GM12878 (cell line): ENCODE data around the gene NUP214. TPM values are rescaled to one million over a fixed set of nuclear protein-coding genes. Genes with fewer than 3 reads are reported as not detected.

Experiments used
- ATAC-seq: fragments of 200-7000 bp; cut with Tn5 transposase; 3 replicates; pipeline ENCODE4 v1.9.1; 2020; ENCODE audit warnings: mild to moderate bottlenecking, moderate library complexity
- BruUV-seq: library from RNA; stranded (reverse); fragments of 400-500 nt; replicated peaks from 2 replicates; lab custom pipeline; 2021; lab: Mats Ljungman, UMichigan
- CTCF ChIA-PET: fragments of 300-600 bp; sonication (Branson Sonifier 250); formaldehyde crosslinking; extraction: SDS; loops from one replicate; lab custom pipeline; 2021; ENCODE audit warnings: inconsistent platforms; lab: Yijun Ruan, JAX
- POLR2A ChIA-PET: fragments of 350-600 bp; formaldehyde crosslinking; extraction: SDS; loops from one replicate; lab custom pipeline; 2021; ENCODE audit warnings: inconsistent platforms; lab: Charles Lee
- RAD21 ChIA-PET: fragments of 300-600 bp; sonication (Branson Sonifier 250); formaldehyde crosslinking; loops from one replicate; lab custom pipeline; 2023; ENCODE audit warnings: antibody characterized with exemption; ENCODE audit not compliant: unreplicated experiment; lab: Charles Lee
- SMC1A ChIA-PET: fragments of 300-600 bp; sonication (Branson Sonifier 250); formaldehyde crosslinking; loops from one replicate; lab custom pipeline; 2023; ENCODE audit not compliant: unreplicated experiment, uncharacterized antibody; lab: Charles Lee
- DNase-seq: peaks from one replicate; pipeline ENCODE4 v3.0.0-alpha.2; 2011; ENCODE audit warnings: low read depth, low spot score
- FAIRE-seq: peaks from 3 replicates; lab custom pipeline; 2011; peaks lifted over from hg19 to GRCh38; lab: Jason Lieb, UNC
- H2AFZ ChIP-seq: 2 replicates; pipeline ENCODE4 v1.6.0; 2011; ENCODE audit warnings: low read depth, low read length, control low read depth; ENCODE audit not compliant: control insufficient read depth
- H3K27ac ChIP-seq: 2 replicates; pipeline ENCODE4 v1.5.1; 2011; ENCODE audit warnings: control low read depth; ENCODE audit not compliant: control insufficient read depth, insufficient read depth
- H3K27me3 ChIP-seq, 2 experiments: replicated peaks in 1 of 2; 2 replicates each; pipeline versions ENCODE4 v1.6.0 to v1.6.1; 2011; ENCODE audit warnings: low read length in 1 of 2; ENCODE audit not compliant: control insufficient read depth in 2 of 2, insufficient read depth in 2 of 2
- H3K36me3 ChIP-seq, 2 experiments: 2 replicates each; pipeline ENCODE4 v1.5.1; 2011; ENCODE audit warnings: low read length in 1 of 2; ENCODE audit not compliant: control insufficient read depth in 2 of 2, insufficient read depth in 2 of 2
- H3K4me1 ChIP-seq: 2 replicates; pipeline ENCODE4 v1.6.1; 2011; ENCODE audit warnings: mild to moderate bottlenecking, low read length, moderate library complexity, mixed read lengths; ENCODE audit not compliant: control insufficient read depth, insufficient read depth
- H3K4me2 ChIP-seq: 2 replicates; pipeline ENCODE4 v1.6.0; 2011; ENCODE audit warnings: control low read depth; ENCODE audit not compliant: control insufficient read depth, insufficient read depth
- H3K4me3 ChIP-seq: fragments of 200-600 bp; sonication (generic); 2 replicates; pipeline ENCODE4 v1.5.1; 2016
- H3K79me2 ChIP-seq: 2 replicates; pipeline ENCODE4 v1.6.0; 2011; ENCODE audit warnings: low read length; ENCODE audit not compliant: control insufficient read depth, insufficient read depth
- H3K9ac ChIP-seq: 2 replicates; pipeline ENCODE4 v1.8.0; 2011; ENCODE audit warnings: low read length, control low read depth, mixed read lengths; ENCODE audit not compliant: control insufficient read depth, insufficient read depth
- H3K9me3 ChIP-seq: replicated peaks from 3 replicates; pipeline ENCODE4 v1.5.1; 2011; ENCODE audit warnings: mild to moderate bottlenecking, low read length; ENCODE audit not compliant: control insufficient read depth, insufficient read depth
- H4K20me1 ChIP-seq: 2 replicates; pipeline ENCODE4 v1.6.0; 2011; ENCODE audit not compliant: control insufficient read depth, insufficient read depth
- ASH2L ChIP-seq: fragments of 300-600, 200-600 bp; sonication (generic); IDR thresholded peaks from 2 replicates; pipeline ENCODE4 v1.6.1; 2017; ENCODE audit warnings: low read depth, mild to moderate bottlenecking, borderline replicate concordance
- BRCA1 ChIP-seq: IDR thresholded peaks from 2 replicates; pipeline ENCODE4 v1.6.1; 2011; ENCODE audit warnings: low read depth, low read length, improper control_type of control experiment
- CHD2 ChIP-seq: IDR thresholded peaks from 2 replicates; pipeline ENCODE4 v1.6.1; 2011; ENCODE audit warnings: low read depth, low read length, improper control_type of control experiment, borderline replicate concordance
- FOXK2 ChIP-seq: fragments of 450-650 bp; IDR thresholded peaks from 2 replicates; pipeline ENCODE4 v1.6.1; 2017; ENCODE audit warnings: mild to moderate bottlenecking, moderate library complexity
- LARP7 ChIP-seq: fragments of 450-650 bp; IDR thresholded peaks from 2 replicates; pipeline ENCODE4 v1.6.1; 2017; ENCODE audit warnings: mild to moderate bottlenecking
- MYC ChIP-seq: IDR thresholded peaks from 2 replicates; pipeline ENCODE4 v1.6.1; 2011; ENCODE audit warnings: mild to moderate bottlenecking, low read length, moderate library complexity, inconsistent platforms; ENCODE audit not compliant: insufficient read depth, insufficient replicate concordance, insufficient read length, severe bottlenecking
- PAX5 ChIP-seq: IDR thresholded peaks from 2 replicates; pipeline ENCODE4 v1.6.1; 2011; ENCODE audit warnings: low read depth, low read length, borderline replicate concordance
- ZBED1 ChIP-seq: IDR thresholded peaks from 2 replicates; pipeline ENCODE4 v1.6.1; 2016; ENCODE audit warnings: borderline replicate concordance
- ZNF24 ChIP-seq: fragments of 450-650 bp; IDR thresholded peaks from 2 replicates; pipeline ENCODE4 v1.6.1; 2017; ENCODE audit warnings: antibody characterized with exemption, mild to moderate bottlenecking
- WGBS: methylation state at CpG from one replicate; pipeline ENCODE4 v1.1.6; 2016; ENCODE audit warnings: low lambda C conversion rate; ENCODE audit not compliant: insufficient replicate concordance, insufficient coverage; ENCODE audit errors: missing lambda C conversion rate; 5-methylcytosine and 5-hydroxymethylcytosine counted together
- in situ Hi-C: fragments of 300-500 bp; cut with MboI; formaldehyde crosslinking; loops from 9 replicates; pipeline ENCODE4 v1.14.3; 2018; ENCODE audit warnings: mixed read lengths
- intact Hi-C: fragments of 100-400 bp; cut with micrococcal nuclease; formaldehyde crosslinking; loops from one replicate; pipeline ENCODE4 v1.14.2; 2022; ENCODE audit not compliant: unreplicated experiment
- polyA plus RNA-seq, 11 experiments: library from polyadenylated mRNA; depleted of rRNA in 4 of 11; unstranded in 6 of 11; stranded (reverse) in 5 of 11; fragments of >200 nt; fragmentation: Nextera tagmentation in 4 of 11; fragmentation: Illumina TruSeq in 1 of 11; extraction: Ambion mirVana in 4 of 11; extraction: Trizol in 1 of 11; gene quantifications; 1 replicate in 1 of 11; 2 replicates in 10 of 11; pipeline versions ENCODE4 v1.2.1 to v1.2.3, GENCODE V29; 2011 to 2016; ENCODE audit warnings: inconsistent platforms in 2 of 11, missing spikeins in 2 of 11, low read depth in 1 of 11
- total RNA-seq, 4 experiments: library from RNA; depleted of rRNA in 3 of 4; stranded (reverse); fragments of >200 nt in 3 of 4; fragmentation: Illumina TruSeq in 1 of 4; extraction: Trizol in 1 of 4; gene quantifications; 2 replicates each; pipeline versions ENCODE4 v1.2.1 to v1.2.3, GENCODE V29; 2013 to 2021
- TF ChIP-seq, protein P1 (sequence below): IDR thresholded peaks from 2 replicates; pipeline ENCODE4 v1.6.1; 2011; ENCODE audit warnings: borderline replicate concordance, low read depth, mild to moderate bottlenecking, moderate library complexity, mixed read lengths, low read length; ENCODE audit not compliant: insufficient read depth; ENCODE audit errors: extremely low read length
- TF ChIP-seq, protein P2 (sequence below): fragments of 450-650 bp; IDR thresholded peaks from 2 replicates; pipeline ENCODE4 v1.6.1; 2017; ENCODE audit warnings: mild to moderate bottlenecking, moderate library complexity
- TF ChIP-seq, protein P3 (sequence below): IDR thresholded peaks from 2 replicates; pipeline ENCODE4 v1.6.1; 2011; ENCODE audit warnings: borderline replicate concordance, low read depth, mild to moderate bottlenecking, moderate library complexity, low read length; ENCODE audit not compliant: insufficient read depth, poor library complexity, severe bottlenecking

The NUP214 gene
- total and polyA plus RNA-seq, 10 of the 15 experiments (the other 5 are each of a cell fraction or from before 2014, with no cell fraction given): 11.7 to 53.8 (median 17.6) TPM

DNA sequence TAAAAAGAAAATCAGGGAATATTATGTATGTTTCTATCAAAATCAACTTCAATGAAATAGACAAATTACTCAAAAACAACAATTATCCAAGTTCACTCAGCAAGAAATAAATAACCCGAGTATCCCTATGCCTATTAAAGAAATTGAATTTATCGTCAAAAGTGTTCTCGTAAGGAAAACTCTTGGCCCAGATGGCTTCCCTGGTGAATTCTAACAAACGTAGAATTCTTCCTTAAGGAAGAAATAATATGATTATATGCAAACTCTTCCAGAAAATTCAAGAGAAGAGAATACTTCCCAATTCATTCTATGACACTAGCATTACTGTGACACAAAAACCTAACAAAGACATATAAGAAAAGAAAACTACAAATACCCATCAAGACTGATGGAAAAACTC, 121.2 kb downstream of the NUP214 start (continued):
- TF ChIP-seq BRCA1 (no peak), FOXK2 (no peak), ASH2L (no peak), ZNF24 (no peak)
- TF ChIP-seq, protein P1, sequence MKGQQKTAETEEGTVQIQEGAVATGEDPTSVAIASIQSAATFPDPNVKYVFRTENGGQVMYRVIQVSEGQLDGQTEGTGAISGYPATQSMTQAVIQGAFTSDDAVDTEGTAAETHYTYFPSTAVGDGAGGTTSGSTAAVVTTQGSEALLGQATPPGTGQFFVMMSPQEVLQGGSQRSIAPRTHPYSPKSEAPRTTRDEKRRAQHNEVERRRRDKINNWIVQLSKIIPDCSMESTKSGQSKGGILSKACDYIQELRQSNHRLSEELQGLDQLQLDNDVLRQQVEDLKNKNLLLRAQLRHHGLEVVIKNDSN: no peak
- TF ChIP-seq, protein P2, sequence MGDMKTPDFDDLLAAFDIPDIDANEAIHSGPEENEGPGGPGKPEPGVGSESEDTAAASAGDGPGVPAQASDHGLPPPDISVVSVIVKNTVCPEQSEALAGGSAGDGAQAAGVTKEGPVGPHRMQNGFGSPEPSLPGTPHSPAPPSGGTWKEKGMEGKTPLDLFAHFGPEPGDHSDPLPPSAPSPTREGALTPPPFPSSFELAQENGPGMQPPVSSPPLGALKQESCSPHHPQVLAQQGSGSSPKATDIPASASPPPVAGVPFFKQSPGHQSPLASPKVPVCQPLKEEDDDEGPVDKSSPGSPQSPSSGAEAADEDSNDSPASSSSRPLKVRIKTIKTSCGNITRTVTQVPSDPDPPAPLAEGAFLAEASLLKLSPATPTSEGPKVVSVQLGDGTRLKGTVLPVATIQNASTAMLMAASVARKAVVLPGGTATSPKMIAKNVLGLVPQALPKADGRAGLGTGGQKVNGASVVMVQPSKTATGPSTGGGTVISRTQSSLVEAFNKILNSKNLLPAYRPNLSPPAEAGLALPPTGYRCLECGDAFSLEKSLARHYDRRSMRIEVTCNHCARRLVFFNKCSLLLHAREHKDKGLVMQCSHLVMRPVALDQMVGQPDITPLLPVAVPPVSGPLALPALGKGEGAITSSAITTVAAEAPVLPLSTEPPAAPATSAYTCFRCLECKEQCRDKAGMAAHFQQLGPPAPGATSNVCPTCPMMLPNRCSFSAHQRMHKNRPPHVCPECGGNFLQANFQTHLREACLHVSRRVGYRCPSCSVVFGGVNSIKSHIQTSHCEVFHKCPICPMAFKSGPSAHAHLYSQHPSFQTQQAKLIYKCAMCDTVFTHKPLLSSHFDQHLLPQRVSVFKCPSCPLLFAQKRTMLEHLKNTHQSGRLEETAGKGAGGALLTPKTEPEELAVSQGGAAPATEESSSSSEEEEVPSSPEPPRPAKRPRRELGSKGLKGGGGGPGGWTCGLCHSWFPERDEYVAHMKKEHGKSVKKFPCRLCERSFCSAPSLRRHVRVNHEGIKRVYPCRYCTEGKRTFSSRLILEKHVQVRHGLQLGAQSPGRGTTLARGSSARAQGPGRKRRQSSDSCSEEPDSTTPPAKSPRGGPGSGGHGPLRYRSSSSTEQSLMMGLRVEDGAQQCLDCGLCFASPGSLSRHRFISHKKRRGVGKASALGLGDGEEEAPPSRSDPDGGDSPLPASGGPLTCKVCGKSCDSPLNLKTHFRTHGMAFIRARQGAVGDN: no peak

DNA sequence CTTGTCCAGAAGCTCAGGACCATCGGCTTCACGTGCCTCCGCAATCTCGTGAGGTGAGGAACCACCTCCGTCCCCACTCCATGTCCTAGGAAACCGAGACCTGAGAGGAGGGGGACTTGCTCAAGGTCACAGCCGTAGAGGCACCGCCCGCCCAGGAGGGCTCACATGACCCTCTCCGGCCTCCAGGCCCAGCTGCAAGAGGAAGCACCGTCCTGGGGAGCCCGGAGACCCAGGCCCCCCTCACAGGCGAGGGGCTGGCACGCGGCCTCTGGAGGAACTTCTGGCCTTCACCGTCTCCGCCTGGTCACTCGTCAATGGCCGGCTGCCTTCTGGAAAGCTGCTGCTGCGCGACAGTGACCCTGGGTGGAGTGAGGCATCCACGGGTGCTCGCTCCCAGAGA, 126.7 kb downstream of the NUP214 start:
- Histone ChIP-seq H4K20me1 (no peaks in the 10 kb centered on the region), H3K9ac (peak overlapping the region; percentile 84), H3K9me3 (no peaks in the 10 kb centered on the region), H3K27ac (peak overlapping the region; percentile 78), H3K4me2 (peak overlapping the region; percentile 98), H2AFZ (peak overlapping the region; percentile 74), H3K79me2 (peaks cover 8% of the 10 kb centered on the region), H3K4me1 (peaks cover 48% of the 10 kb centered on the region), H3K36me3 (no peaks in the 10 kb centered on the region), H3K4me3 (peak overlapping the region; percentile 73), H3K27me3 (no peaks in the 10 kb centered on the region)
- no peak for ATAC-seq
- FAIRE-seq: no peak
- WGBS: 46% methylated on average over 22 of the region's 23 CpGs
- in situ Hi-C loops: loop anchor here (25.0 kb wide), 2 partner anchors 1415 to 1885 kb away; partner anchors contain the start of genes C9orf78 and USP20
- no peak for DNase-seq
- TSS peak; percentile 39 for BruUV-seq
- ChIA-PET SMC1A (interaction anchor here (0.6 to 7.8 kb wide), 7 partner anchors 14 to 120 kb away, joined by 3 to 154 read pairs (median 5); partner anchors contain the start of gene FAM78A), POLR2A (interaction anchor here (0.5 to 13.4 kb wide), 8 partner anchors 9 to 281 kb away, joined by 3 to 267 read pairs (median 4); partner anchors contain the start of gene FAM78A), CTCF (interaction anchor here (0.9 to 11.0 kb wide), 9 partner anchors 11 to 85 kb away, joined by 3 to 151 read pairs (median 6); partner anchors contain the start of gene FAM78A), RAD21 (interaction anchor here (0.9 to 9.6 kb wide), 3 partner anchors 11 to 72 kb away, joined by 5 to 181 read pairs (median 9); partner anchors contain the start of gene FAM78A)
- intact Hi-C loops: loop anchor here (1.0 to 2.0 kb wide), 3 partner anchors 13 to 24 kb away; partner anchors contain the start of gene FAM78A
- TF ChIP-seq PAX5: no peak
- TF ChIP-seq, protein P1: peak; percentile 28
- TF ChIP-seq LARP7: 0 out of 2 replicates have a peak, but pooled peaks have one; percentile 48
- TF ChIP-seq CHD2: no peak
- no peak for TF ChIP-seq ZBED1
- TF ChIP-seq, protein P3, sequence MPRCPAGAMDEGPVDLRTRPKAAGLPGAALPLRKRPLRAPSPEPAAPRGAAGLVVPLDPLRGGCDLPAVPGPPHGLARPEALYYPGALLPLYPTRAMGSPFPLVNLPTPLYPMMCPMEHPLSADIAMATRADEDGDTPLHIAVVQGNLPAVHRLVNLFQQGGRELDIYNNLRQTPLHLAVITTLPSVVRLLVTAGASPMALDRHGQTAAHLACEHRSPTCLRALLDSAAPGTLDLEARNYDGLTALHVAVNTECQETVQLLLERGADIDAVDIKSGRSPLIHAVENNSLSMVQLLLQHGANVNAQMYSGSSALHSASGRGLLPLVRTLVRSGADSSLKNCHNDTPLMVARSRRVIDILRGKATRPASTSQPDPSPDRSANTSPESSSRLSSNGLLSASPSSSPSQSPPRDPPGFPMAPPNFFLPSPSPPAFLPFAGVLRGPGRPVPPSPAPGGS: no peak
- no peak for TF ChIP-seq MYC
